B cell (primary cell): ENCODE results near the gene KANTR.

ENCODE experiments used
- CTCF ChIP-seq: fragments of 200-600 bp; IDR thresholded peaks from one replicate; pipeline ENCODE4 v1.8.0; 2022; ENCODE audit warnings: antibody characterized with exemption, mild to moderate bottlenecking
- EZH2 ChIP-seq: IDR thresholded peaks from 2 replicates; pipeline ENCODE4 v1.6.1; 2012; ENCODE audit warnings: borderline replicate concordance, low read depth, mild to moderate bottlenecking, moderate library complexity, low read length; ENCODE audit not compliant: insufficient read depth, poor library complexity, severe bottlenecking

- TF ChIP-seq CTCF (no peak), EZH2 (no peak)
Measured at GRCh38 chrX:53094582-53094905, 602 bp downstream of the KANTR start.
